CD4-positive, alpha-beta T cell treated with Interferon alpha-2 for 1 hour (primary cell): ENCODE results near the gene GIMAP5.

ENCODE experiments used
- DNase-seq, 2 donors: peaks; one replicate each; pipeline ENCODE4 v3.0.0-alpha.2; 2020 to 2022

Gene GIMAP5

DNA sequence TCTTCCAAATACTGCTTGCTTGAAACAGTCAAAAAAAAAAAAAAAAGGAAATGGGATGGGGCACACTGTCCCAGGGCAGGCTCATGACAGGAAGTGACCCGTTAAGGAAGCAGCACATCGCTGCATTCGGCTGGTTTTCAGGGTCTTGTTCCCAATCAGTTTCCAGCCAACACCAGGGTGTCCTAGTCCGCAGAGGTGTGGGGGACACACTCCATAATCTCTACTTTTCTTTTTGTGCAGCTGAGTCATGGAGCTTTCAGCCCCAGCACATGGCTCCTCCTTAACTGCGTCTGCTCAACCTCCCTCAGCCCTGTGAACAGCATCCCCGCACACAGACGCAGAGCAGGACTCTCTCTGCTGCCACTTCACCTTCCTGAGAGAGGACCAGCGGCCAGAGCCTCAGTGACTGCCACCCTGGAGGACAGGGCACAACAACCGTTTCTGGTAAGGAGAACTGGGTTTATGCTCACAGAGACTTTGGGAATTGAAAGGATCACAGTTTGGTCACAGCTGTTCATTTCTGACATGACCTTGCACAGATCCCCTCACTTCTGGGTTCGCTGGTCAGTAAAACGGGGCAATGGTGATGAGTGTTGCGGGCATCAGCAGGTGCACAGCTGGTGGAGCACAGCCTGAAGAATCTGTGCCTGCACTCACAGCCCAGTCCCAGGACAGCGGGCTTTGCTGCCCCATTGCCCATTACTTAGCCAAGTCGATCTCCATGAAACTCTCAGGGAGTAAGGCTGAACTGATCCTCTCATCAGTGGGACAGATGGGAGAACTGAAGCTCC lies at the start of gene GIMAP5:
GIMAP5 (plus strand) TSS at position 154 of the 791 bp plus-strand sequence. CDS start 3,467 bp downstream, outside the sequence.
- peak; percentile 48 to 65 for DNase-seq

DNA sequence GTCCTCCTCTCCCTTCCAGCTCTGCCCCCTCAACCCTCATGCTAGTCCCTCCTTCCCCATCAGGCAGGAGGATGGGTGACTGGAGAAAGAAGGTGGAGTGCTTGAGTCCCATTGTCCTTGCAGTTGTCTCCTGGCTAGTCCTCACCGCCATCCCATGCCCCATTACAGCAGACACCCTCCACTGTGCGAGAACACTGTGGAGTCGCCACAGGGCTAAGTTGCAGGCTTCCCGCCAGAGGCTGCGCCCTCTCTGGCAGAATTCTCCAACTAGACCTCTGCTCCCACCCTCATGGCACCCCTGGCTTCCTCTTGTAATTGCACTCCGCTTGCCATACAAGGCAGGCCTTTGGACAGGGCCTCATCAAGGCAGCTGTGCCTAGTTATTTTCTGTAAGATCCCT lies 48.6 kb upstream of the GIMAP5 start:
- no peak for DNase-seq

DNA sequence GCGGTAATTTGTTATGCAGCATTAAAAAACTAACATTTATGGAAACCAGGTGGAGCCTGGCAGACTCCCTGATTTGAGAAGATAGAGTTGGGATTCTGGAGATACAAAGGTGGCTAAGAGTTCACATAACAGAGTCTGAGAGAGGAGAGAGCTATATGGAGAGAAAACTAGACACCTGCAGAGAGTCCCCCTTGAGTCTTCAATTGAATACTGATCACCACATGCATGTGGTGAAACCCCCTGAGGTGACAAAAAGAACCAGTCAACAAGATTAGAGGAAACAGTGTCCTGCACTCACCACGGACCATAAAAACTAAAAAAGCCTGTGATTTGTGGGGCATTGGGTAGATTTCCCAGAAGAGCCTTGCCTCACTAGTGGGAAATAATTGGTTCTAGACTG lies 41.6 kb upstream of the GIMAP5 start:
- no peak for DNase-seq

DNA sequence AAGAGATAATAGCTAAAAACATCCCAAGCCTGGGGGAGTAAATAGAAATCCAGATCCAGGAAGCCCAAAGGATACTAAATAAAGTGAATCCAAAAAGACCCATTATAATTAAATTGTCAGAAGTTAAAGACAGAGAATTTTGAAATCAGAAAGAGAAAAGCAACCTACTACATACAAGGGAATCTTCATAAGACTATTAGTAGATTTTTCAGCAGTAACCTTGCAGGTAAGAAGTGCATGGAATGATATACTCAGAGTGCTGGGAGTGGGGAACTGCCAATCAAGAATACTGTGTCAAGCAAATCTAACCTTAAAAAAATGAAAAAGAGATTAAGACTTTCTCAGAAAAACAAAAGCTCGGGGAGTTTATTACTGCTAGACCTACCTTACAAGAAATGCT lies 34.0 kb upstream of the GIMAP5 start:
- no peak for DNase-seq

DNA sequence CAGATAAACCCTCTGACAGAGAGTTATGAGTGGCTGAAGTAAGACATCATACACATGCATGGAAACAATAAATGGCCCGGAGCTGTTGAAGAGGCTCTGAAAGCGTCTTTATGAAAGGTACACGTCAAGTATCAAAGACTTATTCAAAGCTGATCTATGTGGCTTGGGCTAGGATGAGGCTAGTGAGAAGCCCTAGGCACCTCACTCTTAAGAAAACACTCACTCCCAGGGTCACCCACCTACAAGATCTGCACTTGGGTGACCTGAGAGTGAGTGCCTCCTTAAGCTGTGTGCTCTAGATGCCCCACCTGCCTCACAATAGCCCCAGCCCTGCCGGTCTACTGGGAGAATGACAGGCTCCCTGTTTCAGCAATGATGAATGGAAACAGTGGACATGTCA lies 21.9 kb upstream of the GIMAP5 start:
- DNase-seq = peak in 1 of 2 donors; percentile 34

DNA sequence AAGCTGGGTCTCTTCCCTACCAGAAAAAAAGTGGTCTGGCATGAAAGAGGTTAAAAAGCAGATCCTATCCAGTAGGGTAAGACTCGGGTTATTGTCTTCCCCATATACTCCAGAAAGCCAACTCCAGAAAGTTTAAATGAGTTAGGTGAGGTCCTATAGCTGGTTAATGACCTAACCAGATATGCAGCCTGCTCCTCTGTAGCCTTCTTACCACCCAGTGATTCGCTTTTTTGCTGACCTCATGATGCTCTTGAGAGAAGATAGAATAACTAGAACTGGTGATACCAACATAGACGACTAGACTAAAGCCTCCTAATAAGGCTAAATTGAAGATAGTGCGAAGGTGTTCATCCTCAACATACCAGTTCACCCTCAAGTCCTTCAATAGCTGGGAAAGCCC lies 21.5 kb upstream of the GIMAP5 start:
- peak in 1 of 2 donors; percentile 32 for DNase-seq

DNA sequence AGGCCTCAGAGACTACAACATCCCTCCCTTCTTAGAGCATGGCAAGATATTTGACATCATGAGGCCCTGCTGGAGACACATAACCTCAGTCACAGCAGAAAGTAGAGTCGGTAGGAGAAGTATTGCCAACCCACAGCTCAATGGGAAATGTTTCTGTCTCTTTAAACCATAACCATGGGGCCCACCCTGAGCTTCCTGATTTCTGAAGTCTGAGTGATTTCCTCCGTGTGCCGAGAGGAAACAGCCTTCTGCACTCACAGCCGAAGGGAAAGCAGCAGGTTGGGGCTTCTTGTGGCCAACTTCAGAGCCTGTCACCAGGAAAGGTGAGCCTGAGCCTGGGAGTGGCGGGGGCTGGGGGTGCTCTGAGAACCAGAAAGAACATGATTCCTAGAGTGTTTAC lies 20.9 kb upstream of the GIMAP5 start, which contains the start of gene GIMAP1:
GIMAP1 (plus strand) TSS at position 246 of the 400 bp plus-strand sequence. CDS start 2,435 bp downstream, outside the sequence.
- peak; percentile 53 to 75 for DNase-seq

DNA sequence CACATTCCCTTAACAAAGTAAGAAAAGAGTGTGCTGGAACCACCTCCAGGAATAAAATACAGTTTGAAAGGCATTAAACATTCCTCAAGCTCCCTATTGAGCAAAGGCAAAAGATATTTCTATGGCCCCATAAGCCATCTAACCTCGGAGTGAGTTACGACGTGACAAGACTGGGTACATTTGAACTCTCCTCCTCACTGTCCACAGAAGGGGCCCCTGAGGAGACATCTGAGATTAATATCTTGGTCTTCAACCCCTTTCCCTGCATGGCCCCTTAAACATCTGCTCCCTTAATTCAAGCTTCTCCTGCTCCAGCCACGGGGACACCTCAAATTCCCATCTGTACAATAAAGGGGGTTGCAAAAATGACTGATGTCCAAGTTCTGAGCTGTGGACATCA lies 20.3 kb upstream of the GIMAP5 start:
- no peak for DNase-seq

DNA sequence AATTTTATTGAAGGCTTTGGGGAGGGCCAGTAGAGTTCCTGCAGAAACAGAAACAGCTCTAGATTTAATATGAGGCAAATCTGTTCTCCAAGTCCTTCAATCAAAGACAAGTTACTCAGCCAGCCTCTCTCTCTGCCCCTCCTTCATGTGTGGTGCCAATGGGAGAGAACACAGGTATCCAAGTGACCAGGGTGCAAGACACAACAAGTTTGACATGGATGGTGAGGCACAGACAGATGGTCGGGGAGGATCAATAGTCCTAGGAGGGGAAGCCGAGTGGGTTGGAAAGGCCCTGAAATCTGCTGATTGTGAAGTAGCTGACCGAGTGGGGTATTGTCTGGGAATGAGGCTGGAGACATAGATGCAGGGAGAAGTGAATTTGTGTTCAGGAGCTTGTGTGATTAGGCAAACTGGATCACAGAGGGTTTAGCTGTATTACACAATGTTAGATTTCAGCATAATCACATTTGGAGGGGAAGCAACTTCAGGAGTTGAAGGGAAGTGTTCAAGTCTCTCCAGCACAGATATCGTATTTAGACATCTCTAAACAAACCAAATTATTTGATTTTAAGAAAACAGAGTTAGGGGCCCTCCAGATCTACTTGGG lies 19.3 kb upstream of the GIMAP5 start:
- DNase-seq = no peak

DNA sequence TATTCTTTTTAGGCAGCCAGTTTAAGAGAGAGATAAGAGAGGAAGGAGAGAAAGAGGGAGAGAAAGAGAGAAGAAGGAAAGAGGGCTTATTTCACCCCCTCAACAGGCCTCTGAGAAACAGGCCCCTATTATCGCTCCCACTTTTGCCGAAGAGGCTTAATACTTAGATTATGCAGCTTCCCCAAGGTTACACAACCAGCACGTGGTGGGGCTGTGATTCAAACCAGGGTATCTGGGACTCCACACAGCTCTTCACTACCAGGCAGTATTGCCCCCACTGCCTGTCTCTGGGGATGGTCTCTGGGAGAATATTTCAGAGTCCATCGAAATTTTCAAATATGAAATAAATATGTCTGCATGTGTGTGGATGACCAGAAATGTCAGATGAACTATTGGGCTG lies 17.8 kb upstream of the GIMAP5 start:
- DNase-seq = no peak

DNA sequence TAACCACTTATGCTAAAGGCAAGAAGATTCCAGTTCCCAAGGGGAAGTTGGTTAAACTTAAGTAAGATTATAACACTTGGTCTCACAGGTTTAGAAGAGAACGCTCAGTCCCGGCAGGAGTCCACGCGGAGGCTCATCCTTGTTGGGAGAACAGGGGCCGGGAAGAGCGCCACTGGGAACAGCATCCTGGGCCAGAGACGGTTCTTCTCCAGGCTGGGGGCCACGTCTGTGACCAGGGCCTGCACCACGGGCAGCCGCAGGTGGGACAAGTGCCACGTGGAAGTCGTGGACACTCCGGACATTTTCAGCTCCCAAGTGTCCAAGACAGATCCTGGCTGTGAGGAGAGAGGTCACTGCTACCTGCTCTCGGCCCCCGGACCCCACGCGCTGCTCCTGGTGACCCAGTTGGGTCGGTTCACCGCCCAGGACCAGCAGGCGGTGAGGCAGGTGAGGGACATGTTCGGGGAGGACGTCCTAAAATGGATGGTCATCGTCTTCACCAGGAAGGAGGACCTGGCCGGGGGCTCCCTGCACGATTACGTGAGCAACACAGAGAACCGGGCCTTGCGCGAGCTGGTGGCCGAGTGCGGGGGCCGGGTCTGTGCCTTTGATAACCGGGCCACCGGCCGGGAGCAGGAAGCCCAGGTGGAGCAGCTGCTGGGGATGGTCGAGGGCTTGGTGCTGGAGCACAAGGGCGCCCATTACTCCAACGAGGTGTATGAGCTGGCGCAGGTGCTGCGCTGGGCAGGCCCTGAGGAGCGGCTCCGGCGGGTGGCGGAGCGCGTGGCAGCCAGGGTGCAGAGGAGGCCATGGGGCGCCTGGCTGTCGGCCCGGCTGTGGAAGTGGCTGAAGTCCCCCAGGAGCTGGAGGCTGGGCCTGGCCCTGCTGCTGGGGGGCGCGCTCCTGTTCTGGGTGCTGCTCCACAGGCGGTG lies 17.0 kb upstream of the GIMAP5 start:
- DNase-seq = no peak

DNA sequence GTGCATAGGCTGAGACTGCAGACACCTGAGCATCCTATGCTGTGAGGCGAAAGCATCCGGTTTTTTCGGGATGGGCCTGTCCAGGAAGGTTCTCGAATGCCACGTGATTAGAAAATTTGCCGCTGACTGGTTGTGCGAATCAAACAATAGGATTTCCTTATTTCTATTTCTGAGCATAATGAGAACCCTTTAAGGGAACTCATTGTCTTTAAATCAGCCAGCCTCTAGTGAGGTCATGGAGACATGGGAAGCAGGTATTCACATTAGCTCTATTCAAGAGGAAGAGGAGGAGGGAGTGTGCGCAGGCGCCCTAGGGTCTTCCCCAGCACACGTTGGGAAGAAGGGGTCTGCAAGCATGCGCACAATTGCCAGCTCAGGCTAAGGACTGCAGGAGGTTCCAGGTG lies 15.2 kb upstream of the GIMAP5 start:
- DNase-seq = no peak

DNA sequence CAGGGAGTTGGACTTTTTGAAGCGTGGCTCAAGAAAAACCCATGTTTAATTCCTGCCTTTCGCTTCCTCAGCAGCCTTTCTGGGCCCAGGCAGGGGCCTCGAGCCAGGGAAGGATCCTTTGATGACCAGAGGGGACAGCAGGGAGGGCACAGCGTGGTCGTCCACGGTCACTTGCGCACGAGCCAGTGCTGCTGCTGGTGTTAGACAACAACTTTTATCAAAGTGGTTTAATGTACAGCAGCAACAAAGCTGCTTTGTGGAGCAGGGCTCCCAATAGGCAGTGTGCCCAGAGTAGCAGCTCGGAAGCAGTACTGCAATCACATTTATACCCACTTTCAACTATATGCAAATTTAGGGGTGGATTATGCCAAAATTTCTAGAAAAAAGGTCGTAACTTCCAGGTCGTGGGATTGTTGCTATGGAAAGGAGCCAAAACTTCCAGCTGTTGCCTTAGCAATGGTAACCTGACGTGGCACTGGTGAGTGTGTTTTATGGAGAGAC lies 14.7 kb upstream of the GIMAP5 start:
- DNase-seq = no peak

DNA sequence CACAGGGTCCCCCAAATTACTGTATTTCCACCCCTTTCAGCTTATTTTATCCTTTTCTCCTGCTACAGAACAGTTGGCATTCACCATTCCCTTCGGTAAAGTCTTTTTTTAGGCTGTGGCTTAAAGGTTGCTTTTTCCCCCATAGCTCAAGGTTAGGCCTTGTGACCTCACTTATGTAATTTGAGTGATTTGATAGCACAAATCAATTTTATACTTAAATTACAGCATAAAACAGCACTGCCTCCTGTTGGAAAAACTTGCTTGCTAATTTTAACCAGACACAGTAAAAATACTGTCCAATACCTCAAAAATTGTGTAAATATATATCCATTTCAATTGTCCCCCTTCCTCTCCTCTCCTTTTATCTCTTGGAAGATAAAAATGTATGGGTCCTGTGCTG lies 13.8 kb upstream of the GIMAP5 start:
- no peak for DNase-seq

DNA sequence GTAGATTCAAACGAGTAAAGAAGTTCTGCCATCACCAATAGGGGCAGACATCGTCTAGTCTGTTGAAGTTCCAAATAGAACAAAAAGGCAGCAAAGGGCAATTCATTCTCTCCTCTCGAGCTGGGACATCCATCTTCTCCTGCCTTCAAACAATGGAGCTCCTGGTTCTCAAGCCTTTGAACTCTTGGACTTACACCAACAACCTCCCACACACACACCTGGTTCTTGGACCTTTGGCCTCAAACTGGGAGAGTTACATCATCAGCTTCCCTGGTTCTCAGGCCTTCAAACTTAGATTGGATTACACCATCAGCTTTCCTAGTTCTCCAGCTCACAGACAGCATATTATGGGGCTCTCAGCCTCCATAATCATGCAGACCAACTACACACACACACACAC lies 9.8 kb upstream of the GIMAP5 start:
- no peak for DNase-seq

DNA sequence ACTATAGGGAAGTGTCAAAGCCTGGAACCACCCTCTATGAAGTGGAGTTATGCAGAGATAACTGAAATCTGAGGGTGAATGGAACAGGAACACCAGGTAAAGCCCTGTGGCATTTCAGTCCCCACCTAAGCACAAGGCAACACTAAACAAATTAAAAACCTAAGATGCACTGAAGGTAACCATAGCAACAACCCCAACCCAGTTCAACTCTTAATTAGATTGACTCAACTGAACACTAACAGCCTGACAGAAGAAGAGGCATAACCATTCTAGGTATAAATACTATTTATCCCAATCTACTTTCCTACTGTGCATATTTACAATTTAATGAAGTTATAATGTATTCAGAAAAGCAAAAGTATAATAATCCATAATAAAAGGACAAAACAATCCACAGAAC lies 9.2 kb upstream of the GIMAP5 start:
- no peak for DNase-seq

DNA sequence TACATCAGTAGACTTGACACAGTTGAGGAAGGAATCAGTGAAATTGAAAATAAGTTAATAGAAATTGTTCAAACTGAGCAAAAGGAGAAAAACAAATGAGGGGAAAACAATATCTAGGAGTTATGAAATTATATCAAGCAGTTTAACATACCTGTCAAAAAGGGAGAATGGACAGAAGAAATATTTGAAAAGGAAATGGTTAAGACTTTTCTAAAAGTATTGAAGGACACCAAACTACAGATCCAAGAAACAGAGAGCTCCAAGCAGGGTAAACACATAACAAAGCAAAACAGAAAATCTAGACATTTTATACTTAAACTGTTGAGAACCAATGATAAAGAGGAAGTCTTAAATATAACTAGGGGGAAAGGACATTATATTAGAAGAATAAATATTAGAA lies 8.6 kb upstream of the GIMAP5 start:
- DNase-seq = no peak

DNA sequence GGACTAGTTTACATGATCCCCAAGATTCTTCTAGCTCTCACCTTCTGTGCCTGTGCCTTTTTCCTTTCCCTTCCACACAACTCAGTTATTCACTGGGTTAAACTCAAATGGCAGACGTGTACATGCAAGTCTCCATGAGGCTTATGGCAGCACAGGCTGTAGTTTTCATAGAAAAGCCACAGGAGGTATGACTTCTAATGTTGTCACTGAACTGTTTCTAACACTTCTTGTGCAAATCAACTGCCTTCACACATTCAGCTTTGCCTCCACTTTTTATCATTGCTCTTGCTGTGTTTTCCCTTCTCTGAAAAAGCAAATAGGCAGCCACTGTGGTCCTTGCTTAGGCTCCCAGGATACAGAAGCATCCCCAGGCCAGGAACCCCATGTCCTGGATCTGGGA lies 5.3 kb upstream of the GIMAP5 start:
- DNase-seq = peak in 1 of 2 donors; percentile 49

DNA sequence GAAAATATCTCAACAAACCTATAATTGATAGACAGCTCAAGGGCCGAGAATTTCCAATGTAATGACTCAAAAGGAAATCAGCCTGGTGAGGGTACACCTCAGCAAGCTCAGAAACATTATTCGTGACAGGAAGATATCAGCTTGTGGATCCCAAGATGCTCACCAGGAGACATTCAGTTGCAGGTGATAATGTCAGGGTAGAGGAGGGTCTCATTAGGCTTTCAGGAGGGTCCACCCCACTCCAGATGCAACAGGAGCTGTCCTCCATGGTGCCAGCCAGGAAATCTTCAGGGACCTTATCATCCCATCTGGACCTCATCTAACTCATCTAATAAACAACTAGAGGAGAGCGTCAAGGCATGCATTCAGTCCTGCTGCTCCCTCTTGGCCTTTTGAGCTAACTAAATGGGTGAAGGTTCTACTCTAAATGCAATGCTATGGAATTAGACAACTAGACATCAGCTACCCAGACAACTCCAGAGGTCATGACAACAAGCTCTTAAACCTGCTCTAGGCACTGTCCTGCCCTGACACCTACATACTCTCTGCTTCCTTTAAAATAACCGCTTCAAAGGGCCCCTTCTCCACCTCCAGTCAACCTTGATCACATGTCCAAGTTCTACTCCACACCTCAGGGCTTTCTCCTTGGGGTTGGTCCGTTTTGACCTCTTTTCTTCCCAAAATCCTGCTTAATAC lies 4.3 kb upstream of the GIMAP5 start:
- DNase-seq = no peak

DNA sequence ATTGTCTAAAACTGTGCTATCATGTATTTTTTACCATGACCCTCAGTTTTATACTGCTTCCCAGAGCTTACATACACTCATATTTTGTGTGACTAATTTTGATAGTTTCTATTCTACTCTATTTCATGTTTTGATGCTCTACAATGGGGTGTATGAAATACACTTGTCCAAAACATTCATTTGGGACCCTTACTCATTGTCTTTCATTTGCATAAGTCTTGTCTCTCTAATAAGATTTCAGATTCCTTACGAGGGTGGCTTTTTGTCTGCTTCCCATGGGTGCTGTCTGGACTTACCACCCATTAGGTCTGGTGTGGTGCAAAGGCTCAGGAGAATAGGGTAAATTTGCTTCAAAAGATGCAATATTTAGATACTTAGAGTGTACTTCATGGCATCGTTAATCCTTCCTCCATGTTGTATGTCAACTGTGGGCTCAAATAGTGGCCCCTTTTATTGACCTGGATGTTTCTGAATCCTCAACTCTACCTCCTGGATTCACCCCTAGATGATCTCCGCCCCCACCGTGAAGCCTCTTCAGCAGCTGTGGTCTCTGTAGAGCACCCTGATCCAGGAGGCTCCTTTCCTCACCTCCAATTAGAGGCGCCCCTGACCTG lies 3.6 kb upstream of the GIMAP5 start:
- no peak for DNase-seq

DNA sequence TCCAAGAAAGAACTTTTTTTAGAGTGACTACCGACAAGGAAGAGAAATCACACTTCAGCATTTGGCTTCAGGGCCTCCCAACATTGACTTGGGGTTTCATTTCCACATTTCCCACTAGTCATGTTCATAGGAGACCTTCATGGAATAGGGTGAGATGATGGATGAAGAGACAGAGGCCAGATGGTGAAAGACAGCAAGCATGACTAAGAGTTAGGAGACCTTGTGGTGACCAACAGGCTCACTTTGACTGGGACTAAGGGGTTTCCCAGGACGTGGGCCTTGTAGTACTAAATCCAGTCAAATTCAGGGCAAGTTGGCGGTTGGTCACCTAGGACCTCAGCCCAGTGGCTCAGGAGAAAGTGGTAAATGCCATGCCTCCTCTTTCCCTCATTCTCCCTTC lies 3.0 kb upstream of the GIMAP5 start:
- DNase-seq = no peak
